Measurements from ENCODE around the gene IGFBP5. TPM values are rescaled to one million over a fixed set of nuclear protein-coding genes. Genes with fewer than 3 reads are reported as not detected.

The IGFBP5 gene
- total RNA-seq, 4 donors from 2014 or later: 480 to 2,812 (median 618) TPM

DNA sequence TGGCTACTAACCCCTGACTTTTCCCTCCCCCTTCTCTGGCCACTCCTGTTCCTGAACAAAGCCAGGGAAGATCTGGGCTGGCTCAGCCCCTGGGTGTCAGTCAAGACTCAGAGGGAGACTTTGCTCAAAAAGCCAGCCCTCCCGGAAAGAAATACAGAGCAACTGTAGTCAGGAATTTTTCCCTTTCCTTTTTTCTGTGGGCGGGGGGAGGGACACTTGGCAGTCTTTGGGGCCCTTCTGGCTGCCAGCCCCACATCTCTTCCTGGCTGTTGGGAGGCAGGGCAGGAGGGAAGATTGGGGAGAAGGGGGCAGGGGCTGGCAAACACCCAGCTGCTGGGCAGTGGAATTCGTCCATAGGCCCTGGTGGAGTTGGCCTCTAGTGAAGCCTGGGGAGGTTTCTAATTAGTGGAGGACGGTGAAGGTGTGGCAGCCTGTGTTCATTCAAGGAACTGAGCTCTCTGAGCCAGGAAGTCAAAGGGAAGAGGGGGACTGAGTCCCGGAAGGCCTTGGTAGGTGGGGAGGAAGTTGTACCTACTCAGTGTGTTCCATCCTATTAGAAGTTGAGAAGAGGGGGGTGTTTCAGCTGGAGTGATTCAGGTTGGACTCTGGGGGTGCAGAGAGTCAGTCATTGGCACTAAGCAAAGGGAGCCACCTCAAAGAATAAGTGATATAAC is 51.2 kb downstream of the IGFBP5 start:
- no peaks in the 10 kb centered on the region for H3K9me3 ChIP-seq
- TF ChIP-seq, protein P1, sequence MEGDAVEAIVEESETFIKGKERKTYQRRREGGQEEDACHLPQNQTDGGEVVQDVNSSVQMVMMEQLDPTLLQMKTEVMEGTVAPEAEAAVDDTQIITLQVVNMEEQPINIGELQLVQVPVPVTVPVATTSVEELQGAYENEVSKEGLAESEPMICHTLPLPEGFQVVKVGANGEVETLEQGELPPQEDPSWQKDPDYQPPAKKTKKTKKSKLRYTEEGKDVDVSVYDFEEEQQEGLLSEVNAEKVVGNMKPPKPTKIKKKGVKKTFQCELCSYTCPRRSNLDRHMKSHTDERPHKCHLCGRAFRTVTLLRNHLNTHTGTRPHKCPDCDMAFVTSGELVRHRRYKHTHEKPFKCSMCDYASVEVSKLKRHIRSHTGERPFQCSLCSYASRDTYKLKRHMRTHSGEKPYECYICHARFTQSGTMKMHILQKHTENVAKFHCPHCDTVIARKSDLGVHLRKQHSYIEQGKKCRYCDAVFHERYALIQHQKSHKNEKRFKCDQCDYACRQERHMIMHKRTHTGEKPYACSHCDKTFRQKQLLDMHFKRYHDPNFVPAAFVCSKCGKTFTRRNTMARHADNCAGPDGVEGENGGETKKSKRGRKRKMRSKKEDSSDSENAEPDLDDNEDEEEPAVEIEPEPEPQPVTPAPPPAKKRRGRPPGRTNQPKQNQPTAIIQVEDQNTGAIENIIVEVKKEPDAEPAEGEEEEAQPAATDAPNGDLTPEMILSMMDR (IDR thresholded peaks at IDR 0.05): no peak
- no peak overlapping the region for H3K4me3 ChIP-seq
- H3K27ac ChIP-seq: peak overlapping the region; percentile 37 to 57
- H3K27me3 ChIP-seq: no peaks in the 10 kb centered on the region
- DNase-seq: no peak
- H3K36me3 ChIP-seq: no peaks in the 10 kb centered on the region
- intact Hi-C loops (cut with DNase I; ENCODE audit: low total_unique reads): no loop called here
- peaks cover 0 to 7% of the 10 kb centered on the region in 2 donors for H3K4me1 ChIP-seq

DNA sequence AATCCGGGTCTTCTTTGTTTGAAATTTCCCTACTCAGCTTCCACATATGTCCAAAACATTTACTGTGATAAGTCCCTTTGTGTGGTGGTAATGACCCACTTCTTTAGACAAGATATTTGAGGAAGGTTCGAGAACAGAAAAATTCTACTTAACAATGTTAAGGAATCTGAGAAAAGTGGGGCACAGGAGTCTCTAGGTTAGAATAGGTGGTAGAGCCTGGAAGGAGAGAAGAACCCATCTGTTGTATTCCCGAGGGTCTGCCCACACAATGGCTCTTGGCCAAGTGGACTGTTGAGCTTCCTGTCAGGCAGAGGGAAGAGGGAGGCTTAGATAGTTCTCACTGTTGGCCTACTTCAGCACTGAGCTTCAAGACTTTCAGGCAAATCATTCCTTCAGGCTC is 57.9 kb downstream of the IGFBP5 start:
- DNase-seq: no peak
- intact Hi-C loops (cut with DNase I; ENCODE audit: low total_unique reads): no loop called here
- TF ChIP-seq POLR2A (IDR thresholded peaks at IDR 0.05): no peak
- TF ChIP-seq, protein P1 (IDR thresholded peaks at IDR 0.05): no peak
- Histone ChIP-seq H3K4me3 (no peak overlapping the region), H3K9me3 (no peaks in the 10 kb centered on the region), H3K27me3 (no peaks in the 10 kb centered on the region), H3K36me3 (no peaks in the 10 kb centered on the region), H3K27ac (peak overlapping the region in 1 of 2 donors; percentile 59), H3K4me1 (no peaks in the 10 kb centered on the region)

DNA sequence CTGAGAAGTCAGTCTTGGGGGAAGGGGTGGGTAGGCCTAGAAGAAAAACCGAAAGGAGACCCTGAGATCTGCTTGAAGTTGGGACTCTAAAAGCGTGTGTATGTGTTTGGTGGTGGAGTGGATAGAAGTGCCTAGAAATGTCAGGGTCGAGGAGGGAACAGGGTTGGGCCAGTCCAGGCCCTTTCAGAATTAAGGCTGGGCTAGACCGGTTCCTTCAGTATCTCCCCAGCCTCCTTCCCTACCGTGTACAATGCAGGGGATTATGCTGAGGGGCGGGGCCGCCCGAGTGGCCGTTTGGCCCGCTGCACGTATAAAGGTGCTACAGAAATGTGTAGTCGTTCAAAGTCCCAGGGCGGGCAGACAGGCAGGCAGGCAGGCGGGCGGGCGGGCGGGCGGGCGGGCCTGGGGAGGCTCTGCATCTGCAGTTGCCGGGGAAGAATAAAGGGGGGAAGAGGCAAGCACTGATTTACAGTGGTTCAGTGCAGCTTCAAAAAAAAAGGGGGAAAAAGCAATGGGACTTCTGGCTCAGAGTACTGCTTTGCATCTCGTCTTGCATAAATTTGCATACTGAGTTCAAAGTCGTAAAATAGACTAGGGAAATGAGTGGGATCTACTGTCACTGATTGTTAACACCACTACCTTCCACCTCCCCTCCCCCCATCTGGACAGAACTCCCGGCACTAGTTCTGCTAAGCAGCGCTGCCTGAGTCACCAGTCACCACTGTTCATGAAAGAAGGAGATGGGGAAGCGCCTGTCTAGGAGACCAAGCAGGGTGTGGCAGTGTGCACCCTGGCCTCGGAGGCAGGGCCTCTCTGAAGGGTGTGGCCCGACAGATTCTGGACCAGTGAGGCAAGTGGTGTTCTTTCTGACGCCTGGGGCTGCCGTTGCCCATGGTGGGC is 58.5 kb downstream of the IGFBP5 start:
- Histone ChIP-seq H3K9me3 (no peaks in the 10 kb centered on the region), H3K36me3 (no peaks in the 10 kb centered on the region), H3K27me3 (no peaks in the 10 kb centered on the region), H3K4me1 (no peaks in the 10 kb centered on the region), H3K4me3 (peak overlapping the region; percentile 8 to 55), H3K27ac (peak overlapping the region; percentile 30 to 59)
- intact Hi-C loops (cut with DNase I; ENCODE audit: low total_unique reads): no loop called here
- DNase-seq: peak in 1 of 2 donors; percentile 65
- no peak for TF ChIP-seq POLR2A (IDR thresholded peaks at IDR 0.05)
- TF ChIP-seq, protein P1 (IDR thresholded peaks at IDR 0.05): no peak

DNA sequence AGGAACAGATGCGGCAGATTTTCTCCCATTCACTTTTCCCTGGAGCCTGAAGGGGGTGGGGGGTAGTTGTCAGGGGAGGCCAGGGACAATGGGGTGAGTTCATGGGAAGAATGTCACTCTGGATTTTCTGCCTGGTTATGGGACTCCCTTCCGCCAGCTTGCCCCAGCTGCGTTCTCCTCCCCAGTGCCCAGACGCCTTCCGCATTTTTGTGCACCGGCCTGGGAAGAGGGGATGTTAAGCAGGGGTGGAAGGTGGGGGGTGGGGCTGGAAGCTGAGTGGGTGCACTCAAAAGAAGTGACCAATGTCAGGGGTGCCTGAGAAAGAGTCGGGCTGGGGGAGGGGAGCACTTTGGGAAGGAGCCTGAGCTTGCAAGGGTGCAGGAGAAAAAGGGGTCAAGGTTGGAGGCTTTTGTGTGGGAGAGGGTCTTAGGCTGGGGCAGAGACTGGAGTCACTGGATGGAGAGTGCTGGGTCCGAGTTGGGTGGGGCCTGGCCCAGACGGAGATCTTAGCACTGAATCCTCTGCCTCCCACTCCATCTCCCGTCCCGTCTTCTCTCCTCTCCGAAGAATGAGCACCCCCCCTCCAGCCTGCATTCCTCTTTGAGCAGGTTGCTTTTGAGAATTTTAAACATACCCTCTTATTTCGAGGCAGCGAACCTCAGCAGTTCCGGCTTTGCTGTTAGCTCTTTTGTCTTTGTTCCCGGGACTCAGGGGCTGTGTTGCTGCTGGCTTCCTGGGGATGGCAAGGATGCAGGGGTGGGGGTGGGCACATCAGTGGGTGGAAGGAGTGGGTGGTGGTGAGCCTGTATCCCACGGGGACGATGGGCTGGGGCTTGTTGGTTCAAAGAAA is 59.4 kb downstream of the IGFBP5 start:
- H3K4me3 ChIP-seq: peak overlapping the region; percentile 8 to 55
- H3K27me3 ChIP-seq: no peaks in the 10 kb centered on the region
- no peaks in the 10 kb centered on the region for H3K36me3 ChIP-seq
- no peaks in the 10 kb centered on the region for H3K4me1 ChIP-seq
- TF ChIP-seq, protein P1 (IDR thresholded peaks at IDR 0.05): no peak
- TF ChIP-seq POLR2A (IDR thresholded peaks at IDR 0.05): no peak
- intact Hi-C loops (cut with DNase I; ENCODE audit: low total_unique reads): no loop called here
- peak in 1 of 2 donors; percentile 29 for DNase-seq
- no peaks in the 10 kb centered on the region for H3K9me3 ChIP-seq
- H3K27ac ChIP-seq: peak overlapping the region; percentile 30 to 59
